ENCODE measurements around the gene HCFC1R1.

Gene HCFC1R1

DNA sequence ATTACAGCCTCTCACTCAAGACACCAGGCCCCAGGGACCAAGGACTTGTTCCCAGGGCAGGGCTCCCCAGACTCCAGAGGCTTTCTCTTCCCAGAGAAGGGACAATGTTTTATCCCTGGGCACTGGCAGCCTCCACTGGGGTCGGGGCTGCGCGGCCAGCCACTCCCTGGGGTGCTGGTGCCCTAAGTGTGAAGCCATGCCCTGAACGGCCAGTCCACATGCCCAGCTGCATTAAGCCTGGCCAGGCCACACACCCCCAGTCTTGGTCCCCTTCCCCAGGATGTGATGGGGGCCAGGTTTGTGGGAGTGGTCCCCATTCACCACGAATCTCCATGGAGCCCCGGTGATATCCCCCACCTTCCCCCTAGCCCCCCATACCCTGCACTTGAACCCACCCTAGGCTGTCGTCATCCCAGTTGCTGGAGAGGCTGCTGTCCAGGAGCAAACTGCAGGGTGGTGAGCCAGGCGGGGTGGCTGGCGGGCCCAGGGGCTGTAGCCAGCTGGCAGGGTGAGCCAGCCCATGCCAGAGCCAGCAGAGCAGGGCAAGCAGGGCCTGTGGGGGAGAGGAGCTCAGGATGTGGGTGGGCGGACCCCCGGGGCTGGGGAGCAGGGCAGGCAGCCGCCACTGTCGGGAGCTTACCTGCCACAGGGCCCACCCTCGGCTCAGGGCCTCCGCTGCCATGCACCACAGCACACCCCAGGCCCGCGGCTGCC, 50.0 kb downstream of the HCFC1R1 start:
- FAIRE-seq, result no peak

DNA sequence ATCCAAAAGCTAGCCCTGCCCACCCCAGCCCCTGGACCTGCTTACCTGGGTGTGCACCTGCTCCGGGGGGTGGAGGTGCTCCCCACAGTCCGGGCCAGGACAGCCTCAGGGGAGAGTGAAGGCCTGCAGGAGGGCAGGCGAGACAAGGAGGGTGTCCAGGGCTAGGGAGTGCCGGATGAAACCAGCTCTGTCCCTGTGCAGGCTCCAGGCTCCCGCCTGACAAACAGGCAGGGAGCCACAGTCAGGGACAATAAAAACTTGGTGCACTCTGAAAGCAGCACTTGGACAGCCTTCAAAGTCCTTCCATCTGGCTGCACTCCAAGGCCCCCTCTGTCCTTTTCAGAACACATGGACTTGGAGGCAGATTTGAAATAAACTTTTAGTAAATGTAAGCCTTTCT, 50.6 kb downstream of the HCFC1R1 start:
- FAIRE-seq, result no peak
